ENCODE results near the gene IRX6.

GRCh38 chr16:55338646-55339045 lies 14.6 kb downstream of the IRX6 start:
- TF ChIP-seq, protein P1, sequence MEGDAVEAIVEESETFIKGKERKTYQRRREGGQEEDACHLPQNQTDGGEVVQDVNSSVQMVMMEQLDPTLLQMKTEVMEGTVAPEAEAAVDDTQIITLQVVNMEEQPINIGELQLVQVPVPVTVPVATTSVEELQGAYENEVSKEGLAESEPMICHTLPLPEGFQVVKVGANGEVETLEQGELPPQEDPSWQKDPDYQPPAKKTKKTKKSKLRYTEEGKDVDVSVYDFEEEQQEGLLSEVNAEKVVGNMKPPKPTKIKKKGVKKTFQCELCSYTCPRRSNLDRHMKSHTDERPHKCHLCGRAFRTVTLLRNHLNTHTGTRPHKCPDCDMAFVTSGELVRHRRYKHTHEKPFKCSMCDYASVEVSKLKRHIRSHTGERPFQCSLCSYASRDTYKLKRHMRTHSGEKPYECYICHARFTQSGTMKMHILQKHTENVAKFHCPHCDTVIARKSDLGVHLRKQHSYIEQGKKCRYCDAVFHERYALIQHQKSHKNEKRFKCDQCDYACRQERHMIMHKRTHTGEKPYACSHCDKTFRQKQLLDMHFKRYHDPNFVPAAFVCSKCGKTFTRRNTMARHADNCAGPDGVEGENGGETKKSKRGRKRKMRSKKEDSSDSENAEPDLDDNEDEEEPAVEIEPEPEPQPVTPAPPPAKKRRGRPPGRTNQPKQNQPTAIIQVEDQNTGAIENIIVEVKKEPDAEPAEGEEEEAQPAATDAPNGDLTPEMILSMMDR (IDR thresholded peaks at IDR 0.05), result no peak
- no peak for TF ChIP-seq POLR2A (IDR thresholded peaks at IDR 0.05; ENCODE audit: low read depth)

All from esophagus muscularis mucosa (tissue), 3 donors.